A673 (cell line): ENCODE measurements around the gene TMEM39A. TPM values are rescaled to one million over a fixed set of nuclear protein-coding genes. Genes with fewer than 3 reads are reported as not detected.

Source experiments
- Bru-seq: library from RNA; stranded (reverse); fragments of 400-500 nt; gene quantifications from one replicate; lab custom pipeline; 2021; lab: Mats Ljungman, UMichigan
- BruChase-seq, 2 experiments: library from RNA; stranded (reverse); fragments of 400-500 nt; gene quantifications; one replicate each; lab custom pipeline; 2021; lab: Mats Ljungman, UMichigan
- BruUV-seq: library from RNA; stranded (reverse); fragments of 400-500 nt; replicated peaks from 2 replicates; lab custom pipeline; 2021; lab: Mats Ljungman, UMichigan
- CTCF ChIA-PET: fragments of 300-600 bp; sonication (Branson Sonifier 250); formaldehyde crosslinking; loops from one replicate; lab custom pipeline; 2022; ENCODE audit warnings: antibody characterized with exemption; lab: Charles Lee
- POLR2A ChIA-PET: fragments of 300-600 bp; sonication (Branson Sonifier 250); formaldehyde crosslinking; loops from one replicate; lab custom pipeline; 2022; ENCODE audit warnings: antibody characterized with exemption; ENCODE audit not compliant: low non-redundant PET; lab: Charles Lee
- DNase-seq: peaks from one replicate; pipeline ENCODE4 v3.0.0-alpha.2; 2015; ENCODE audit warnings: low spot score
- H3K27ac ChIP-seq: fragments of 200-600 bp; sonication (generic); 2 replicates; pipeline ENCODE4 v1.5.1; 2016; ENCODE audit warnings: mixed run types, low read depth, mild to moderate bottlenecking, mixed read lengths, antibody characterized with exemption, low read length; ENCODE audit not compliant: poor library complexity, severe bottlenecking
- H3K27me3 ChIP-seq: fragments of 200-600 bp; sonication (generic); replicated peaks from 2 replicates; pipeline ENCODE4 v1.6.1; 2017; ENCODE audit warnings: mixed run types, low read depth, mild to moderate bottlenecking, mixed read lengths, antibody characterized with exemption, low read length; ENCODE audit not compliant: insufficient read depth, poor library complexity
- H3K36me3 ChIP-seq: fragments of 200-600 bp; sonication (generic); 2 replicates; pipeline ENCODE4 v1.6.1; 2016; ENCODE audit warnings: mixed run types, mild to moderate bottlenecking, mixed read lengths, antibody characterized with exemption, low read length; ENCODE audit not compliant: insufficient read depth, poor library complexity, severe bottlenecking
- H3K4me1 ChIP-seq: fragments of 200-600 bp; sonication (generic); 2 replicates; pipeline ENCODE4 v1.6.1; 2017; ENCODE audit warnings: mixed run types, mild to moderate bottlenecking, mixed read lengths, antibody characterized with exemption, low read length; ENCODE audit not compliant: insufficient read depth, poor library complexity, severe bottlenecking
- H3K4me3 ChIP-seq: fragments of 200-600 bp; sonication (generic); 2 replicates; pipeline ENCODE4 v1.5.1; 2016; ENCODE audit warnings: low read depth, mixed run types, mild to moderate bottlenecking, mixed read lengths, low read length; ENCODE audit not compliant: poor library complexity, severe bottlenecking
- H3K9me3 ChIP-seq: fragments of 200-600 bp; sonication (generic); 2 replicates; pipeline ENCODE4 v1.6.1; 2016; ENCODE audit warnings: mixed run types, low read depth, mild to moderate bottlenecking, mixed read lengths, antibody characterized with exemption, low read length; ENCODE audit not compliant: poor library complexity, severe bottlenecking
- CTCF ChIP-seq: fragments of 300-800, 200-600 bp; sonication (generic); conservative IDR thresholded peaks from 2 replicates; pipeline ENCODE4 v1.5.1; 2017; ENCODE audit warnings: low read depth, mild to moderate bottlenecking, antibody characterized with exemption, low read length, moderate library complexity, mixed read lengths
- EZH2 ChIP-seq: fragments of 200-600 bp; sonication (generic); IDR thresholded peaks from 2 replicates; pipeline ENCODE4 v1.6.1; 2017; ENCODE audit warnings: borderline replicate concordance, low read depth, mild to moderate bottlenecking, mixed read lengths, antibody characterized with exemption, low read length; ENCODE audit not compliant: poor library complexity, severe bottlenecking
- intact Hi-C: fragments of 100-400 bp; cut with micrococcal nuclease; formaldehyde crosslinking; loops from one replicate; pipeline ENCODE4 v1.10.0; 2022; ENCODE audit not compliant: unreplicated experiment
- long read RNA-seq: library from polyadenylated mRNA; stranded (forward); transcript quantifications from one replicate; pipeline ENCODE4 v2.0.0, GENCODE V29; 2022
- total RNA-seq: library from RNA; stranded (reverse); gene quantifications from 2 replicates; pipeline ENCODE4 v1.2.3, GENCODE V29; 2021

TMEM39A gene
- total RNA-seq (37.0 and 39.7 TPM in 2 replicates), Bru-seq, nascent RNA (percentile 92 among the genes with signal in this experiment), BruChase-seq, experiment 1, labeled RNA remaining after a 2-hour chase (percentile 92 among the genes with signal in this experiment), BruChase-seq, experiment 2, labeled RNA remaining after a 6-hour chase (percentile 77 among the genes with signal in this experiment)
- long read RNA-seq, full-length matches to known transcripts: 26 of 58 reads
- long read RNA-seq, partial matches to known transcripts: 7 of 58 reads
- long read RNA-seq, other reads (novel, unspliced or antisense): 25 of 58 reads

DNA sequence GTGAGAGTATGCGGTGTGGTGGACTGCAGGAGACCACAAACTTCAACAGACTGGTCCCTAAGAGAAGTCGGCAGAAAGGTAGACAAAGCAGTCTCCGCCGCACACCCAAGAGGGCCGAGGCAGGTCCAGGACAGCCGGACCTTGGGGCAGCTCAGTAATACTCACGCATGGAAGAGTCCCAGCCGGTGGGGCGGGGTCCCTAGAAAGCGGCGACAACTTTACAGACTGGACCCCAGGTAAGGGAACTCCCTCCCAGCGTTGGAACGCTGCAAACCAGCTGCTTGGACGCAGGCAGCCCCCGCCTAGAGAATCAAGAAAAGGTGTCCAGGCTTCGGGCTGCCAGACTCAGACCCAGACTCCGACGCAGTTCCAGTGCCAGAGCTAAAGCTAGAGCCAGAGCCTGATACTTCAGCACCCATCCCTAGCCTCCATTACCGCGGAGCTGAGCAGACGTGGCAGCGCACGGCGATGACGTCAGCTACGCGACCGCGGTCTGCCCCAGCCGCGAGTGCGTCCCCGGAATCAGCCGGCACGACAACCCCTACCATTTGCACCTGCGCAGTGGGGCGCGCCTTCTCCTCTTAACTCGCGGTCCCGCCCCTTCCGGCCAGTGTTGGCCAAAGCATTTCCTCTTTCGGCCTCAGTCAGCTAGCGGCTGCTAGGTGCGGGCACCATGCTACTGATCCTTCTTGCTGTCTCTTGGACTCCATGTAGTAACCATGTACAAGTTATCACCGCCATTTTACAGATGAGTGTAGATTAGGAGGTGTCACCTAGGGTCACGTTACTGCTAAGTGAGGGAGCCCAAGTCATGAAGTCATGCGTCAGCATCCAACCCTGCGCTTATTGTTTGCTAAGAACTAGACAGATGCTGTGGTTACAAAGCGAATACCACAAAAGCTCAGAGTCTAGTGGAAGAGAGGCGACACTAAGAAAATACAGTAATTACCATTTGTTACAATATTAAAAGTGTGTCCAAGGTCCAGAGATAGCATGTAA, at the start of gene TMEM39A:
Gene TMEM39A (minus strand): TSS at position 445 of the 999 bp plus-strand sequence. CDS start 1,541 bp downstream, outside the sequence.
- CTCF ChIA-PET: interaction anchor here (0.5 to 0.7 kb wide), 2 partner anchors 213 to 222 kb away, joined by 3 to 9 read pairs; no protein-coding TSS in a partner anchor
- peak within 1 kb of the TSS; percentile 81 for H3K4me3 ChIP-seq
- POLR2A ChIA-PET: no interaction called here

DNA sequence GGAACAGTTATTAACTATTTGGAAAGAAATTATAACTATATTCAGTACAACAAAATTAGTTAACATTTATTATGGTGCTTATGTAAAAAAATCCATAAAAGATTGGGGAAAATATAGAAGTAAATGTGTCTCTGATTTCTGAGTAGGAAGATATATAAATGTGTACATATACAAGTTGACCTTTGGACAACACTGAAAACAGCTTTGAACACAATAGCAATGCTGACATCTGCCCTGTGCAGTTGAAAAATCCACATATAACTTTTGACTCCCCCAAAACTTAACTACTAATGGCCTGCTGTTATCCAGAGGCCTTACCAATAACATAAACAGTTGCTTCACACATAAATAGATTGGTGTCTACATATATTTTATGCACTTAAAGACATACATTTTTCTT, 47.3 kb upstream of the TMEM39A start:
- intact Hi-C loops: no loop called here
- Histone ChIP-seq H3K4me1 (no peaks in the 10 kb centered on the region), H3K27ac (no peak overlapping the region), H3K4me3 (no peak overlapping the region), H3K27me3 (no peaks in the 10 kb centered on the region), H3K36me3 (peaks cover 26% of the 10 kb centered on the region), H3K9me3 (no peaks in the 10 kb centered on the region)
- POLR2A ChIA-PET: no interaction called here
- no peak for DNase-seq
- no peak for TF ChIP-seq CTCF
- TF ChIP-seq EZH2: no peak
- no TSS peak for BruUV-seq
- CTCF ChIA-PET: no interaction called here

More for the DNA sequence above, at the start of gene TMEM39A:
- H3K9me3 ChIP-seq: no peaks in the 10 kb centered on the region
- H3K36me3 ChIP-seq: peaks cover 33% of the 10 kb centered on the region
- intact Hi-C loops: no loop called here
- H3K27me3 ChIP-seq: no peaks in the 10 kb centered on the region
- peak; percentile 99 for DNase-seq
- peak within 1 kb of the TSS; percentile 79 for H3K27ac ChIP-seq
- TF ChIP-seq CTCF (no peak), EZH2 (no peak)
- BruUV-seq: TSS peak; percentile 75
- peaks cover 10% of the 10 kb centered on the region for H3K4me1 ChIP-seq

- intact Hi-C loops: no loop called here
- BruUV-seq: no TSS peak
- POLR2A ChIA-PET: no interaction called here
- Histone ChIP-seq H3K27ac (no peak overlapping the region), H3K9me3 (no peaks in the 10 kb centered on the region), H3K4me1 (no peaks in the 10 kb centered on the region), H3K4me3 (no peak overlapping the region), H3K36me3 (peaks cover 22% of the 10 kb centered on the region), H3K27me3 (no peaks in the 10 kb centered on the region)
- CTCF ChIA-PET: no interaction called here
- DNase-seq: no peak
- TF ChIP-seq EZH2 (no peak), CTCF (no peak)
These were observed 44.9 kb upstream of the TMEM39A start for GRCh38 chr3:119508172-119508845.
